ENCODE measurements around the gene TEX26. TPM values are rescaled to one million over a fixed set of nuclear protein-coding genes. Genes with fewer than 3 reads are reported as not detected.

Gene TEX26
- polyA plus RNA-seq, 2 donors, result 0.45 TPM; not detected in 1

GRCh38 chr13:30984620-30985019 is 52.2 kb downstream of the TEX26 start:
- H3K27me3 ChIP-seq (ENCODE audit: control insufficient read depth in 1 of 2, insufficient read depth in 2 of 2, low read length in 2 of 2), result no peaks in the 10 kb centered on the region
- H3K36me3 ChIP-seq (ENCODE audit: control insufficient read depth in 2 of 2, insufficient read depth in 2 of 2, low read length in 1 of 2), result no peaks in the 10 kb centered on the region
- no peaks in the 10 kb centered on the region for H3K4me1 ChIP-seq (ENCODE audit: control insufficient read depth in 2 of 2, insufficient read depth in 2 of 2, low read length in 1 of 2)
- no peak overlapping the region for H3K27ac ChIP-seq (ENCODE audit: low read depth in 2 of 2, low read length in 1 of 2)
- H3K4me3 ChIP-seq (ENCODE audit: low read depth in 1 of 2, low read length in 2 of 2), result no peak overlapping the region
- H3K9me3 ChIP-seq (ENCODE audit: control insufficient read depth in 2 of 2, insufficient read depth in 1 of 2, low read depth in 1 of 2, low read length in 1 of 2), result no peaks in the 10 kb centered on the region
- WGBS, 2 donors, result 88 to 94% methylated on average over 4 of the region's 4 CpGs

DNA sequence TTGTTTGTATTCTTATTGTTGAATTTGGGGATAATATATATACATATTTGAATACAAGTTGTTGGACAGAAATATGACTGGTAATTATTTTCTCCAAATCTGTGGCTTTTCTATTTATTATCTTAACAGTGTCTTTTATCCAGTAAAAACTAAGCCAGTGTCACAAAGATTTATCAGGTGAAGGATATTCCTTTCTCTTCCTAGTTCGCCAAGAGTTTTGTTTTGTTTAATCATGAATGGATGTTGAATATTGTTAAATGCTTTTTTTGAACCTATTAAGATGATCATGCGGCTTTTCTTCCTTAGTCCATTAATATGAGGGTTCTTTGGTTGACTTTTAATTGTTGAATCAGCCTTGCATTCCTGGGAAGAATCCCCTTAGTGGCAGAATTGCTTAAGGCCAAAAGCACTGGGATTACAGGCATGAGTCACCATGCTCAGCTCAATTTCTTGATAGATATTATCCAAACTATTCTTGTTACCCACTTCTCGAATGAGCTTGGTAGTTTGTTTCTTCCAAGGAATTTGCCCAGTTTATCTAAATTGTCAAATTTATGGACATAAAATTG is 53.3 kb downstream of the TEX26 start:
- H3K9me3 ChIP-seq (ENCODE audit: control insufficient read depth in 2 of 2, insufficient read depth in 1 of 2, low read depth in 1 of 2, low read length in 1 of 2), result no peaks in the 10 kb centered on the region
- no peak overlapping the region for H3K4me3 ChIP-seq (ENCODE audit: low read depth in 1 of 2, low read length in 2 of 2)
- 48 to 55% methylated on average over 3 of the region's 3 CpGs for WGBS, 2 donors
- no peak overlapping the region for H3K27ac ChIP-seq (ENCODE audit: low read depth in 2 of 2, low read length in 1 of 2)
- H3K36me3 ChIP-seq (ENCODE audit: control insufficient read depth in 2 of 2, insufficient read depth in 2 of 2, low read length in 1 of 2), result no peaks in the 10 kb centered on the region
- H3K4me1 ChIP-seq (ENCODE audit: control insufficient read depth in 2 of 2, insufficient read depth in 2 of 2, low read length in 1 of 2), result no peaks in the 10 kb centered on the region
- H3K27me3 ChIP-seq (ENCODE audit: control insufficient read depth in 1 of 2, insufficient read depth in 2 of 2, low read length in 2 of 2), result no peaks in the 10 kb centered on the region

DNA sequence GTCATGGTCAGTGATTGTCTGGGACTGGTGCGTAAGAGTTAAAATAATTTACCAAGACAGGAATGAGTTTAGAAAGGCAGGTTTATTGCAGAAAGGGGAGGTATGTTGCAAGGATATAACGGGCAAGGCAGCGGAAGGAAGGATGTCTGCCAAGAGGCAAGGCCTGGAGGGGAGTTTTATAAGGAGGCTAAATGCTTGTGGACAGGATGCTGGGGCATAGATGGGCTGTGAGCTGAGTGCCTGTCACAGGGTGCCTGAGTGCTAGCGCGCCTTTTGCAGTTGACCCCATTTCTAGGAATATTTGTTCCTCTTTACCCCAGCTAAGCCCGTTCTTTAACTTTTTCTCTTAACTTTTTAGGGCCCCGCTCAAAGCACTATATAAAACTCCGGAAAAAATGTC is 58.7 kb downstream of the TEX26 start:
- H3K36me3 ChIP-seq (ENCODE audit: control insufficient read depth in 2 of 2, insufficient read depth in 2 of 2, low read length in 1 of 2), result no peaks in the 10 kb centered on the region
- 86 to 89% methylated on average over 8 of the region's 8 CpGs for WGBS, 2 donors
- H3K4me3 ChIP-seq (ENCODE audit: low read depth in 1 of 2, low read length in 2 of 2), result no peak overlapping the region
- no peaks in the 10 kb centered on the region for H3K27me3 ChIP-seq (ENCODE audit: control insufficient read depth in 1 of 2, insufficient read depth in 2 of 2, low read length in 2 of 2)
- no peak overlapping the region for H3K27ac ChIP-seq (ENCODE audit: low read depth in 2 of 2, low read length in 1 of 2)
- H3K9me3 ChIP-seq (ENCODE audit: control insufficient read depth in 2 of 2, insufficient read depth in 1 of 2, low read depth in 1 of 2, low read length in 1 of 2), result no peaks in the 10 kb centered on the region
- H3K4me1 ChIP-seq (ENCODE audit: control insufficient read depth in 2 of 2, insufficient read depth in 2 of 2, low read length in 1 of 2), result no peaks in the 10 kb centered on the region

DNA sequence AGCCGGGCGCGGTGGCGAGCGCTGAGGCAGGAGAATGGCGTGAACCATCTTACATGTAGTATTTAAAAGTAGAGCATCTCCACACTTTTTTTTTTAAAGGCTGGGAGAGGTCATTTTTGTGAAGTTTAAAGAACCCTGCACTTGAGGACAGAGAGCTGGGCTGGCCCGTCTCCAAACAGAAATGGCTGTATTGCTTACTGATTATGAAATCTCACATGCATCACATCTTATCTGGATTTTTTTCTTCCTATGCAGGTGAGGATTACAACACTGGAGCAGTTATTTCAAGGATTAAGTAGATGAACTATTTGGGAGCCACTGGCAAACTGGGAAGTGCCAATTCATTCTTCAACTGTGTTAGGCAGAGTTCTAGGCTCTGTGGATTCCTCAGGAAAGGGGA is 59.5 kb downstream of the TEX26 start:
- H3K4me1 ChIP-seq (ENCODE audit: control insufficient read depth in 2 of 2, insufficient read depth in 2 of 2, low read length in 1 of 2), result no peaks in the 10 kb centered on the region
- no peak overlapping the region for H3K27ac ChIP-seq (ENCODE audit: low read depth in 2 of 2, low read length in 1 of 2)
- H3K9me3 ChIP-seq (ENCODE audit: control insufficient read depth in 2 of 2, insufficient read depth in 1 of 2, low read depth in 1 of 2, low read length in 1 of 2), result no peaks in the 10 kb centered on the region
- no peaks in the 10 kb centered on the region for H3K27me3 ChIP-seq (ENCODE audit: control insufficient read depth in 1 of 2, insufficient read depth in 2 of 2, low read length in 2 of 2)
- no peaks in the 10 kb centered on the region for H3K36me3 ChIP-seq (ENCODE audit: control insufficient read depth in 2 of 2, insufficient read depth in 2 of 2, low read length in 1 of 2)
- 93 to 98% methylated on average over 7 of the region's 7 CpGs for WGBS, 2 donors
- H3K4me3 ChIP-seq (ENCODE audit: low read depth in 1 of 2, low read length in 2 of 2), result no peak overlapping the region

GRCh38 chr13:30995331-30995730 is 62.9 kb downstream of the TEX26 start:
- no peaks in the 10 kb centered on the region for H3K4me1 ChIP-seq (ENCODE audit: control insufficient read depth in 2 of 2, insufficient read depth in 2 of 2, low read length in 1 of 2)
- 94 to 95% methylated on average over 1 of the region's 1 CpG for WGBS, 2 donors
- no peaks in the 10 kb centered on the region for H3K27me3 ChIP-seq (ENCODE audit: control insufficient read depth in 1 of 2, insufficient read depth in 2 of 2, low read length in 2 of 2)
- no peak overlapping the region for H3K4me3 ChIP-seq (ENCODE audit: low read depth in 1 of 2, low read length in 2 of 2)
- H3K36me3 ChIP-seq (ENCODE audit: control insufficient read depth in 2 of 2, insufficient read depth in 2 of 2, low read length in 1 of 2), result no peaks in the 10 kb centered on the region
- no peak overlapping the region for H3K27ac ChIP-seq (ENCODE audit: low read depth in 2 of 2, low read length in 1 of 2)
- H3K9me3 ChIP-seq (ENCODE audit: control insufficient read depth in 2 of 2, insufficient read depth in 1 of 2, low read depth in 1 of 2, low read length in 1 of 2), result no peaks in the 10 kb centered on the region

GRCh38 chr13:30997697-30998096 is 65.2 kb downstream of the TEX26 start:
- Histone ChIP-seq H3K9me3 (ENCODE audit: control insufficient read depth in 2 of 2, insufficient read depth in 1 of 2, low read depth in 1 of 2, low read length in 1 of 2) (no peaks in the 10 kb centered on the region), H3K4me1 (ENCODE audit: control insufficient read depth in 2 of 2, insufficient read depth in 2 of 2, low read length in 1 of 2) (no peaks in the 10 kb centered on the region), H3K4me3 (ENCODE audit: low read depth in 1 of 2, low read length in 2 of 2) (no peak overlapping the region), H3K36me3 (ENCODE audit: control insufficient read depth in 2 of 2, insufficient read depth in 2 of 2, low read length in 1 of 2) (no peaks in the 10 kb centered on the region), H3K27ac (ENCODE audit: low read depth in 2 of 2, low read length in 1 of 2) (no peak overlapping the region), H3K27me3 (ENCODE audit: control insufficient read depth in 1 of 2, insufficient read depth in 2 of 2, low read length in 2 of 2) (no peaks in the 10 kb centered on the region)
- 29 to 42% methylated on average over 2 of the region's 2 CpGs for WGBS, 2 donors

GRCh38 chr13:30998136-30999088 is 66.0 kb downstream of the TEX26 start:
- Histone ChIP-seq H3K9me3 (ENCODE audit: control insufficient read depth in 2 of 2, insufficient read depth in 1 of 2, low read depth in 1 of 2, low read length in 1 of 2) (no peaks in the 10 kb centered on the region), H3K4me3 (ENCODE audit: low read depth in 1 of 2, low read length in 2 of 2) (no peak overlapping the region), H3K36me3 (ENCODE audit: control insufficient read depth in 2 of 2, insufficient read depth in 2 of 2, low read length in 1 of 2) (no peaks in the 10 kb centered on the region), H3K27ac (ENCODE audit: low read depth in 2 of 2, low read length in 1 of 2) (no peak overlapping the region), H3K4me1 (ENCODE audit: control insufficient read depth in 2 of 2, insufficient read depth in 2 of 2, low read length in 1 of 2) (no peaks in the 10 kb centered on the region), H3K27me3 (ENCODE audit: control insufficient read depth in 1 of 2, insufficient read depth in 2 of 2, low read length in 2 of 2) (no peaks in the 10 kb centered on the region)
- 28 to 31% methylated on average over 8 of the region's 8 CpGs for WGBS, 2 donors

DNA sequence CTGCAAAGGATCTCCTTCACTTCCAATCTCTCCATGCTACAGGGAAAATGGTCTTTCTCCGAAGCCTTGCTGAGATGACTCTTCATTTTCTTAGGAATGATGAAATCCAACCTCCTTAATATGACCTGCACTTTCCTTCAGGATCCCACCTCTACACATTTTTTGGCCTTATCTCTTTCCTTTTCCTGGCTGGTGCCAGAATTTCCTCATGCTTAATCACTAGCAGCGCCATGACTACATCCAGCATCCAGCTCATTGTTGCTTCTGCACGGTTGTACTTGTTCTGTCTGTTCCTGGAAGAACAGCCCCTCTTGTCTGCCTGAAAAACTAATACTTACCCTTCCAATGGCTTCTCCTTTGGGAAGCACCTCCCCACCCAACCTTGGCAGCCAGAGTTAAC is 68.4 kb downstream of the TEX26 start:
- H3K4me1 ChIP-seq (ENCODE audit: control insufficient read depth in 2 of 2, insufficient read depth in 2 of 2, low read length in 1 of 2), result no peaks in the 10 kb centered on the region
- H3K27me3 ChIP-seq (ENCODE audit: control insufficient read depth in 1 of 2, insufficient read depth in 2 of 2, low read length in 2 of 2), result no peaks in the 10 kb centered on the region
- WGBS, 2 donors, result 60 to 62% methylated on average over 3 of the region's 3 CpGs
- no peaks in the 10 kb centered on the region for H3K9me3 ChIP-seq (ENCODE audit: control insufficient read depth in 2 of 2, insufficient read depth in 1 of 2, low read depth in 1 of 2, low read length in 1 of 2)
- H3K27ac ChIP-seq (ENCODE audit: low read depth in 2 of 2, low read length in 1 of 2), result no peak overlapping the region
- H3K36me3 ChIP-seq (ENCODE audit: control insufficient read depth in 2 of 2, insufficient read depth in 2 of 2, low read length in 1 of 2), result no peaks in the 10 kb centered on the region
- no peak overlapping the region for H3K4me3 ChIP-seq (ENCODE audit: low read depth in 1 of 2, low read length in 2 of 2)

GRCh38 chr13:31001647-31002046 is 69.2 kb downstream of the TEX26 start:
- no peaks in the 10 kb centered on the region for H3K27me3 ChIP-seq (ENCODE audit: control insufficient read depth in 1 of 2, insufficient read depth in 2 of 2, low read length in 2 of 2)
- no peaks in the 10 kb centered on the region for H3K9me3 ChIP-seq (ENCODE audit: control insufficient read depth in 2 of 2, insufficient read depth in 1 of 2, low read depth in 1 of 2, low read length in 1 of 2)
- H3K4me3 ChIP-seq (ENCODE audit: low read depth in 1 of 2, low read length in 2 of 2), result no peak overlapping the region
- 61 to 79% methylated on average over 2 of the region's 2 CpGs for WGBS, 2 donors
- no peak overlapping the region for H3K27ac ChIP-seq (ENCODE audit: low read depth in 2 of 2, low read length in 1 of 2)
- H3K36me3 ChIP-seq (ENCODE audit: control insufficient read depth in 2 of 2, insufficient read depth in 2 of 2, low read length in 1 of 2), result no peaks in the 10 kb centered on the region
- H3K4me1 ChIP-seq (ENCODE audit: control insufficient read depth in 2 of 2, insufficient read depth in 2 of 2, low read length in 1 of 2), result no peaks in the 10 kb centered on the region

DNA sequence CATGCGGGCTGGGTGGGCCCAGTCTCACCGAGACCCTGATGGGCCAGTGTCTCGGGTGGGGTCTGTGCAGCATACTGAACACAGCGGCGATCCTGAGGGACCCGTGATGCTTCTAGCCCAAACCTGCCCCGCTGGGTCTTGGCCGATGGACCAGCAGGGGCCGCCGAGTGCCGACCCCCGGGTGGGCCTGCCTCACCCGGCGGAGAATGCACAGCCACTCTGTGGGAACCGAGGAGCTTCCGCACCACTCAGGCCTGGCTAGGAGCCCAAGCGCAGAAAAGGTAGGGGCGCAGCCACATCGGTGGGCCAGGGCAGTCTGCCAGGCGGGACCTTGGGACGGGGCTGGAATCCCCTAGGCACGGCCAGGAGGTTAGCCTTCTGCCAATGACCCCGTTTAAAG is 72.6 kb downstream of the TEX26 start:
- no peaks in the 10 kb centered on the region for H3K27me3 ChIP-seq (ENCODE audit: control insufficient read depth in 1 of 2, insufficient read depth in 2 of 2, low read length in 2 of 2)
- no peak overlapping the region for H3K4me3 ChIP-seq (ENCODE audit: low read depth in 1 of 2, low read length in 2 of 2)
- H3K27ac ChIP-seq (ENCODE audit: low read depth in 2 of 2, low read length in 1 of 2), result no peak overlapping the region
- H3K36me3 ChIP-seq (ENCODE audit: control insufficient read depth in 2 of 2, insufficient read depth in 2 of 2, low read length in 1 of 2), result no peaks in the 10 kb centered on the region
- H3K4me1 ChIP-seq (ENCODE audit: control insufficient read depth in 2 of 2, insufficient read depth in 2 of 2, low read length in 1 of 2), result peaks cover 0 to 1% of the 10 kb centered on the region in 2 donors
- 94 to 95% methylated on average over 23 of the region's 23 CpGs for WGBS, 2 donors
- no peaks in the 10 kb centered on the region for H3K9me3 ChIP-seq (ENCODE audit: control insufficient read depth in 2 of 2, insufficient read depth in 1 of 2, low read depth in 1 of 2, low read length in 1 of 2)
